GM12864 (cell line): ENCODE measurements around the gene AMPH.
A peak's percentile ranks its signal among the peaks of the same experiment; 100 is the strongest.
"Not testable (repeated sequence)": the region's sequence is repeated elsewhere in the genome, so short reads cannot be mapped to it uniquely, and the experiment has no call there.

Experiments used
- DNase-seq: peaks from one replicate; pipeline ENCODE4 v3.0.0-alpha.2; 2011; ENCODE audit warnings: low read depth
- H3K4me3 ChIP-seq: 2 replicates; pipeline ENCODE4 v1.5.1; 2011; ENCODE audit warnings: mild to moderate bottlenecking, low read depth, low read length, control low read depth
- TF ChIP-seq, protein P1 (sequence below): IDR thresholded peaks from 2 replicates; pipeline ENCODE4 v1.5.1; 2011; ENCODE audit warnings: low read depth, mild to moderate bottlenecking, moderate library complexity, low read length, control low read depth, inconsistent platforms; ENCODE audit errors: missing control alignments

The AMPH gene

DNA sequence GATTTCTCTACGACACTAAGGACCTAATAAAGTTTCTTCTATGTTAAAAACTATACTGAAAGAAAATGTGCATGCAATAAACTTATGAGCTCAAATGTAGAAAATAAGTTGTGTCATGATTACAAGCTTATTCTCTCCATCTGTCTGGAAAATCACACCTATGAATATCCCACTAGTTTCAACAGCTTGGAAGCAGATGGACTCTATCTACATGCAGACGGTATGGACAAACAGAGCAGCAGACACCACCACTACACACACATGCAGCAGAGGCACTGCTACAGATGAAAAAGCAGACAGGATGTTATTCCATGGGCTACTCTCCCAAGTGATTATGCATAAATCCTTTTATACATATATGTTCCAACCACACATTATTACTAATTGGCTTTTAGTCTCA, 234.3 kb downstream of the AMPH start:
- TF ChIP-seq, protein P1, sequence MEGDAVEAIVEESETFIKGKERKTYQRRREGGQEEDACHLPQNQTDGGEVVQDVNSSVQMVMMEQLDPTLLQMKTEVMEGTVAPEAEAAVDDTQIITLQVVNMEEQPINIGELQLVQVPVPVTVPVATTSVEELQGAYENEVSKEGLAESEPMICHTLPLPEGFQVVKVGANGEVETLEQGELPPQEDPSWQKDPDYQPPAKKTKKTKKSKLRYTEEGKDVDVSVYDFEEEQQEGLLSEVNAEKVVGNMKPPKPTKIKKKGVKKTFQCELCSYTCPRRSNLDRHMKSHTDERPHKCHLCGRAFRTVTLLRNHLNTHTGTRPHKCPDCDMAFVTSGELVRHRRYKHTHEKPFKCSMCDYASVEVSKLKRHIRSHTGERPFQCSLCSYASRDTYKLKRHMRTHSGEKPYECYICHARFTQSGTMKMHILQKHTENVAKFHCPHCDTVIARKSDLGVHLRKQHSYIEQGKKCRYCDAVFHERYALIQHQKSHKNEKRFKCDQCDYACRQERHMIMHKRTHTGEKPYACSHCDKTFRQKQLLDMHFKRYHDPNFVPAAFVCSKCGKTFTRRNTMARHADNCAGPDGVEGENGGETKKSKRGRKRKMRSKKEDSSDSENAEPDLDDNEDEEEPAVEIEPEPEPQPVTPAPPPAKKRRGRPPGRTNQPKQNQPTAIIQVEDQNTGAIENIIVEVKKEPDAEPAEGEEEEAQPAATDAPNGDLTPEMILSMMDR = no peak
- no peak for DNase-seq
- no peak overlapping the region for H3K4me3 ChIP-seq

DNA sequence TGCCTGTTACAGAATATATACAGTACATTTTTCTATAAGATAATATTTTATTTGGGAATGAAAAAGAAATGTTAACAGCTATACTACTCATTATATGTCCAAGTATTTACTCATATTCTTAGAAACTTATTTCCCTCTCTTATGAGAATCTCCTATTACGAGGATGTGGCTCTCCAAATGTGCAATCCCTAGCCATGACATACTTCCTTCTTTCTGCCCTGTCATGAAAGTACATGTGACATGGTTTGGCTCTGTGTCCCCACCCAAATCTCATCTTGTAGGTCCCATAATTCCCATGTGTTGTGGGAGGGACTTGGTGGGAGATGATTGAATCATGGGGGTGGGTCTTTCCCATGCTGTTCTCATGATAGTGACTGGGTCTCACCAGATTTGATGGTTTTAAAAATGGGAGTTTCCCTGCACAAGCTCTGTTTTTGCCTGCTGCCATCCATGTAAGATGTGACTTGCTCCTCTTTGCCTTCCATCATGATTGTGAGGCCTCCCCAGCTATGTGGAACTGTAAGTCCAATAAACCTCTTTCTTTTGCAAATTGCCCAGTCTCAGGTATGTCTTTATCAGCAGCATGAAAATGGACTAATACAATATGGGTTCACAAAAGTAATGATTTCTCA, 235.1 kb downstream of the AMPH start:
- H3K4me3 ChIP-seq, DNase-seq: not testable (repeated sequence)

DNA sequence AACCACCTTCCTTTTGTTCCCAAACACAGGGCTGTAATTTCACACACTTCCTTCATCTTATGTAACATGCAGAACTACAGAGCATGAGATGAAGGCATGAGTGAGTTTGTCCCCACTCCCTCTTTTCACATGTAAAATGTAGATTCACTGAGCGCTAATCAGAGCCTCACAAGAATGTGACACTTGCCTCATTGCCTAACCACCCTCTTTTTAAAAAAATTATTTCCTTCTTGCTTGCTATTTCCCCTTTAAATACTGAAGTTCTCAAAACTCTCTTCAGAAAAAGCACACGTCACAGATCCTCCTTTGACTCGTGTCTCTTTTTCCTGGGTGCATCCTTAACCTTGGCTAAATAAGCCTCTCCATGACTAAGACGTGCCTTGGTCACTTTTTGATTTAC, 236.5 kb downstream of the AMPH start:
- TF ChIP-seq, protein P1 = no peak

DNA sequence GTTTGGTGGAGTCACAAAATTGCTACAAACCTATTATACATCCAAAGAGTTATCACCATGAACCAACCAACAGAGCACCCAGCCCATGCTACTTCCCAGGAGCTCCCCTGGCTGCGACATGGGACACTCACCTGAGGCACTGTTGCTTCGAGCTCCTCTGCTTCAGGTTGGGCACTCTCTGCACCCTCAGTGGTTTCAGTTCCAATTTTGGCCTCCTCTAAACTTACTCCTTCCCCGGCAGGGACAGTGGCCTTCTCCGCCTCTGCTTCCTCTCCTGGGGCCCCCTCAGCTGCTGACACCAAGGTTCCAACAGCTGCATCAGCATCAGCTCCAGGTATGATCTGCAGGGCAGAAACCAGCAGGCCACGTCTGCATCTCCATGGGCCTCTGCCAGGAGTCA, 237.3 kb downstream of the AMPH start:
- peak; percentile 7 for DNase-seq
- TF ChIP-seq, protein P1 = no peak
- H3K4me3 ChIP-seq = no peak overlapping the region

More for the DNA sequence above, 236.5 kb downstream of the AMPH start:
- DNase-seq = no peak
- no peak overlapping the region for H3K4me3 ChIP-seq

DNA sequence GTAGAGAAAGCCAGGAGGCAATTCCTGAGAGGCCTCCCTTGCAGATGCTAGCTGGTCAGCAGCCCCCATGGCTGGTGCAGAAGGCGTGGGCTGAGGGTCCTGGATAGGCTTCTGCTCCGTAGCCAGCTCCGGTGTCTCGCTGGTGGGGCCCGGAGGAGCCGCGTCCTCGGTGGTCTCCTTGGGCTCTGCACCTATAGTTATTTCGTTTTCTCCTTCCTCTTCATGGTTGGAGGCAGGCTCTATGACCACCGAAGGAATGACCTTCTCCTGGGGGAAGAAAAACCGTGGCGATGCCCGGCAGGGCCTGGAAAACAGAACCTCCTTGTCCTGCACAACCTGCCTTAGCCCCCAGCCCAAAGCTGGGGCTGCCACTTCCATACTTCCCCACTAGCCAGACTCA, 239.4 kb downstream of the AMPH start:
- H3K4me3 ChIP-seq = no peak overlapping the region
- no peak for DNase-seq
- TF ChIP-seq, protein P1 = no peak

DNA sequence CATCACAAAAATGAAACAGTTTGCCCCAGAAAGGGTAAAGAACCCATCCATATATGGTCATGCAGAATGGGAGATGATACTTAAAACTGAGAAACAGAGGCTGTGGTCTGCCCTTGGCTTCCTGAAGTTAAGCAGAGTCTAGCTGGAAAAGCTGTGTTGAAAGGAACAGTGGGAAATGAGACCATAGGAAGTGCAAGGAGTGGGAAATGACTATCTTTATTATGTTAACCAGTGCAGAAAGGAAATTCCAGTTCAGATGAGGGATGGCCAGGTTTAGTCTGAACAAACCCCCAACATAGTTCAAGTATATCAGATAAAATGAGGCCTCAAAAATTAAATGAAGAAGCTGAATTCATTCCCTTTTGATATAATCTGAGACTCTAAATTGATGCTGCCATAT, 245.5 kb downstream of the AMPH start:
- TF ChIP-seq, protein P1 = no peak
- H3K4me3 ChIP-seq = no peak overlapping the region
- no peak for DNase-seq

DNA sequence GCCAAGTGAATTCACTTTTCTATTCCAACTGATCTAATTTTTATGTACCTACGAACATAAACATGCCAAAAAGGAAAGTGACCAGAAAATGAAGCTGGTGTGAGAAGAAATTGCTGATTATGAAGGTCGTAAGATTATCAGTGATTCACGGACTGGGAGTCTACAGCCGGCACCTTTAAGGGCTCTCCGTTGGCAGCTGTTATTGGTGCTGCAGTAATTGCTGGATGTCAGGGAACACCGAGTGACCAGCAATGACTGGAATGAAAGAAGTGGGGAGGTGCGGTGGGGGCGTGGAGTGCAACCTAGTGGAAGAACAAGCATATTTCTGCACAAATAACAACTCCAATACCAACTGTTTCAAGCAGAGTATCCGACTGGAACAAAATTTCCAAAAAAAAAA, 247.9 kb downstream of the AMPH start:
- DNase-seq = no peak
- TF ChIP-seq, protein P1 = no peak
- H3K4me3 ChIP-seq = no peak overlapping the region

DNA sequence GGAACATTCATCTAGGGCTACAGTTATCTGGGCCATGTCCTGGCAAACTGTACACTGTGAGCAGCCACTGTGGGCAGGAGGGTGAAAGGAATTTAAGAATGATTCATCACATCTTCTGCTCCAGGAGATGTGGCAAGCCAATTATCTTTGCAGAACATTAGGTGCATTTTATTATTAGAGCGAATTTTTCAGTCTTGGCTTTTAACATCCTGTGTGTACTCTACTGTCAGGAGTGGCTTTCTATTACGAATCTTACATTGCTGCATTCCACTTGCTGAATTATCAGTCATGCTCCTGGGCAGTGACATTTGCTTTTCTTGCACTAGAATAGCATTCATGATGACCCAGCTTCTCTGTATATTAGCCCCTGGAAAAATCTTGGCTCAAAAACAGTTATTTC, 248.5 kb downstream of the AMPH start:
- no peak overlapping the region for H3K4me3 ChIP-seq
- TF ChIP-seq, protein P1 = no peak
- DNase-seq = no peak
